ENCODE results near the gene NEU4.
"Not testable (repeated sequence)": the region's sequence is repeated elsewhere in the genome, so short reads cannot be mapped to it uniquely, and the experiment has no call there.

NEU4 gene

DNA sequence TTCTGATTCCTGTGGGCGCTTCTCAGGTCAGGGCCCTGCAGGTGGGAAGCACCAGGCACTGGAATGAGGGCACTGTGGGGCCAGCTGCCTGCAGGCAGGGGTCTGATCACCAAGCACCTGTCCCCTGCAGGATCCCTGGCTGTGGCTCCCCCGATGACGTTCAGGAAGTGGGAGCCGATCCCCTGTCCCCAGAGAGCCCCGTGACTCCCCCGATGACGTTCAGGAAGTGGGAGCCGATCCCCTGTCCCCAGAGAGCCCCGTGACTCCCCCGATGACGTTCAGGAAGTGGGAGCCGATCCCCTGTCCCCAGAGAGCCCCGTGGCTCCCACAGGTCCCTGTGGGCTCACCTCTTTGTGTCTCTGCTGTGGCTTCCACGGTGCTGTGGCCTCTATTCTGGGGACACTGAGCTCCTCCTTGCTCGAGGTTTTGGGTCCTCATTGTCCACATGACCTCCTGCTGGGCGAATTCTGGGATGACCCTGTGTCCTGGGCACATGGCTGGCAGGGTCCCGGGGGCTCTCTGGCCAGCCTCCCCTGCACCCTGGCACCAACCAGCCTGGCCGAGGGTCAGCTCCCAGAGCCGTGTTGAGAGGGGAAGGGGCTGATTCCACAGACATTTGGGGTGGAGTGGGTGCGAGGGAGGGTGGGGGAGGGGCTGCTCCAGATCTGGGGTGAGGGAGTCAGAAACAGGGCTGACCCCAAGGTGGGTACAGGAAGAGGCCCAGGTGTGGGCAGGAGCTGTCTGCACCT lies 4.8 kb downstream of the NEU4 start:
- DNase-seq (ENCODE audit: low read depth in 2 of 2) = no peak

DNA sequence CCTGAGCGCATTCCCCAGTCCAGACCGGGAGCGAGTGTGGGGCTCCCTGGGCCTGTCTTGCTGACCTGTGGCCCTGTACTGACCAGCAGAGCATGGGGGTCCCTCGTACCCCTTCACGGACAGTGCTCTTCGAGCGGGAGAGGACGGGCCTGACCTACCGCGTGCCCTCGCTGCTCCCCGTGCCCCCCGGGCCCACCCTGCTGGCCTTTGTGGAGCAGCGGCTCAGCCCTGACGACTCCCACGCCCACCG lies 5.3 kb downstream of the NEU4 start:
- DNase-seq (ENCODE audit: low read depth in 2 of 2) = no peak

DNA sequence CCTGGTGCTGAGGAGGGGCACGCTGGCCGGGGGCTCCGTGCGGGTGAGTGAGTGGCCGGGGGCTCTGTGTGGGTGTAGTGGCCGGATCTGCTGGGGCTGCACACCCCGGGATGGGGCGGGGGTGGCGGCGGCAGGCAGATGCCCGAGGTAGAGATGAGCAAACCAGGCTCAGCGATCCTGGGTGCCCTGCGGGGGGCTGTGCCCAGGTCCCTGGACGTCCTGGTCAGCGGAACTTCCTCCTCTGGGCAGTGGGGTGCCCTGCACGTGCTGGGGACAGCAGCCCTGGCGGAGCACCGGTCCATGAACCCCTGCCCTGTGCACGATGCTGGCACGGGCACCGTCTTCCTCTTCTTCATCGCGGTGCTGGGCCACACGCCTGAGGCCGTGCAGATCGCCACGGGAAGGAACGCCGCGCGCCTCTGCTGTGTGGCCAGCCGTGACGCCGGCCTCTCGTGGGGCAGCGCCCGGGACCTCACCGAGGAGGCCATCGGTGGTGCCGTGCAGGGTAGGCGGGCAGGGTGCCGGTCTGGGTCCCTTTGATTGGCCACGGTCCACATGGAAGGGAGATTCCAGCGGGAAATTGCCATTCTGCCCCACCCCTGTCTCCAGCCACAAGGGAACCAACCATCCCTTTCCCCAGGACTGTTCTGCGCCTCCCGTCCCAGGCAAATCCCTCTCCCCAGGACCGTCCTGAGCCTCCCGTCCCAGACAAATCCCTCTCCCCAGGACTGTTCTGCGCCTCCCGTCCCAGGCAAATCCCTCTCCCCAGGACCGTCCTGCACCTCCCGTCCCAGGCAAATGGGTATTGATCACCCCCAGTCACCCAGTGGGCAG lies 5.9 kb downstream of the NEU4 start:
- no peak for DNase-seq (ENCODE audit: low read depth in 2 of 2)

GRCh38 chr2:241815477-241816430 lies 6.8 kb downstream of the NEU4 start:
- no peak for DNase-seq (ENCODE audit: low read depth in 2 of 2)

GRCh38 chr2:241816431-241817121 lies 7.6 kb downstream of the NEU4 start:
- no peak for DNase-seq (ENCODE audit: low read depth in 2 of 2)

GRCh38 chr2:241817126-241817820 lies 8.3 kb downstream of the NEU4 start:
- no peak for DNase-seq (ENCODE audit: low read depth in 2 of 2)

DNA sequence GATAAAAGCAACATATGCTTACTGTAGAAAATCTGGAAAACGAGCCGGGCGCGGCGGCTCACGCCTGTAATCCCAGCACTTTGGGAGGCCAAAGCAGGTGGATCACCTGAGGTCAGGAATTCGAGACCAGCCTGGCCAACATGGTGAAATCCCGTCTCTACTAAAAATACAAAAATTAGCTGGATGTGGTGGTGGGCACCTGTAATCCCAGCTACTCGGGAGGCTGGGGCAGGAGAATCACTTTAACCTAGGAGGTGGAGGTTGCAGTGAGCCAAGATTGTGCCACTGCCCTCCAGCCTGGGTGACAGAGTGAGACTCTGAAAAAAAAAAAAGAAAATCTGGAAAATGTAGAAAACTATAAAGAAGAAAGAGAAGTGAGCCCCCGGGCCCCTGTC lies 8.8 kb downstream of the NEU4 start:
- not testable (repeated sequence) for DNase-seq (ENCODE audit: low read depth in 2 of 2)

- DNase-seq (ENCODE audit: low read depth in 2 of 2) = no peak
These were observed 9.4 kb downstream of the NEU4 start for GRCh38 chr2:241818229-241818942.

DNA sequence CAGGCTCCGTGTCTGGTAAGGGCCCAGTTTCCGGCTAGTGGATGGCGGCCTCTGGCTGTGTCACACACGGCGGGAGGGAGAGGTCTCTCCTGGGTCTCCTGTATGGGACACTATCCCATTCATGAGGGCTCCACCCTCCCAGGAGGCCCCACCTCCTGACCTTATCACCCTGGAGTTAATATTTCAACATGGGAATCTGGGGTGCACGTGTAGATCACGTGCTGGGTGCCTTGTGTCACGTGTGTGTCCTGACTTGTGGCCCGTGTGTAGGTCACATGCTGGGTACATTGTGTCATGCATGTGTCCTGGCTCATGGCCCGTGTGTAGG lies 9.9 kb downstream of the NEU4 start:
- DNase-seq (ENCODE audit: low read depth in 2 of 2) = no peak

GRCh38 chr2:241819947-241820624 lies 11.1 kb downstream of the NEU4 start:
- not testable (repeated sequence) for DNase-seq (ENCODE audit: low read depth in 2 of 2)

DNA sequence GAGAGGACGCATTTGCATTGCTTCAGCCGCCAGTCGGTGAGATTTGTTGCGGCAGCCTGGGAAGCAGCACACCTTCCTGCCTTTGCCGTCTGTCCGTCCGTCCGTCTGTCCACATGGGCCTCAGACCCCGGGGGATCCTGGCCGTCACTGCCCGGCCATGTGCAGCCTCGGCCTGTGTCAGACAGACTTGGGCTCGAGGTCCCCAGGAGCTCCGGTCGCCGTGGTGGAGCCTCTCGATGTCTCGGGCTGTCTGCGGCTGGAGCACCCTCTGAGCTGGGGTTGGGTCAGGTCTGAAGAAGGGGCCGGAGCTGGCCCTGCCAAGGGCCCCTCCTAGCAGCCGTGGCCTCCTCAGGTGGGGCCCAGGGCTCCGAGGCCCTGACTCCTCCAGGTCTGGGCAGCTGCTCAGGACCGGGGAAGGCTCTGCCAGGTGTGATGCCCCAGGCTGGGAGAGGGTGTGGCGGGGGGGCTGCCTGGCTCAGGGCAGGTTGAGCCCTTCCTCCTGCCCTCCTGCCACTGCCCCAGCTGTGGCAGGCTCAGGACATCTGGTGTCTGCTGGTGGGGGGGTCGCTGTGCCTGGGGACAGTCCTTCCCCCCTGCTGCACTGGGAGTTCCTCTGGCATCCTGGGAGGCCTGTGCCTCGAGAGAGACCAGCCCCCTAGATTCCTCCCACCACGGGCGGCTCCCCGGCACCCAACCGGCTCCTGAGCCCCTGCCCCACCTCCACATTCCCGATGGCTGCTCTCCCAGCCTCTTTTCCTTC lies 11.8 kb downstream of the NEU4 start:
- no peak for DNase-seq (ENCODE audit: low read depth in 2 of 2)

- no peak for DNase-seq (ENCODE audit: low read depth in 2 of 2)
These were observed 12.7 kb downstream of the NEU4 start for GRCh38 chr2:241821460-241822263.

- DNase-seq (ENCODE audit: low read depth in 2 of 2) = no peak
These were observed 13.3 kb downstream of the NEU4 start for GRCh38 chr2:241822264-241822623.

- not testable (repeated sequence) for DNase-seq (ENCODE audit: low read depth in 2 of 2)
These were observed 14.8 kb downstream of the NEU4 start for GRCh38 chr2:241823531-241824437.

DNA sequence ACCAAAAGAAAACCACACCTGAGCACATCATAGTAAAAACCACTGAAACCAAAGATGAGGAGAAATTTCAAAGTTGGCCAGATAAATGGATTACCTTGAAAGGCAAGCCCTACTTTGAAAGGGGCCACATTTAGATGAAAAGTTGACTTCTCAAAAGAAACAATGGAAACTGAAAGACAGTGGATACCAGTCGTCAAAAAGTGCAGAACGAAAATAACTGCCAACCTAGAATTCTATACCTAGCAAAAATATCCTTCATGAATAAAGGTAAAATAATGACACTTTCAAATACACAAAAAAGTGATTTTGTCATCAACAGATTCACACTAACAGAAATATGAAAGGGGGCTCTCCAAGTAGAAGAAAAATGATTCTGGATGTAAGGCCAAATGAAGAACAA lies 18.4 kb downstream of the NEU4 start:
- no peak for DNase-seq (ENCODE audit: low read depth in 2 of 2)

- DNase-seq (ENCODE audit: low read depth in 2 of 2) = no peak
These were observed 24.2 kb downstream of the NEU4 start for GRCh38 chr2:241833101-241833663.
